Loucy (cell line): ENCODE measurements around the gene SELENBP1.

Source experiments
- EZH2phosphoT487 ChIP-seq: fragments of 200-600 bp; IDR thresholded peaks from 2 replicates; pipeline ENCODE4 v1.6.1; 2018; ENCODE audit warnings: antibody characterized with exemption, mild to moderate bottlenecking, moderate library complexity, borderline replicate concordance
- TF ChIP-seq, protein P1 (sequence below): fragments of 200-600 bp; sonication (generic); conservative IDR thresholded peaks from 2 replicates; pipeline ENCODE4 v1.5.1; 2014; ENCODE audit warnings: mild to moderate bottlenecking, antibody characterized with exemption, low read length

DNA sequence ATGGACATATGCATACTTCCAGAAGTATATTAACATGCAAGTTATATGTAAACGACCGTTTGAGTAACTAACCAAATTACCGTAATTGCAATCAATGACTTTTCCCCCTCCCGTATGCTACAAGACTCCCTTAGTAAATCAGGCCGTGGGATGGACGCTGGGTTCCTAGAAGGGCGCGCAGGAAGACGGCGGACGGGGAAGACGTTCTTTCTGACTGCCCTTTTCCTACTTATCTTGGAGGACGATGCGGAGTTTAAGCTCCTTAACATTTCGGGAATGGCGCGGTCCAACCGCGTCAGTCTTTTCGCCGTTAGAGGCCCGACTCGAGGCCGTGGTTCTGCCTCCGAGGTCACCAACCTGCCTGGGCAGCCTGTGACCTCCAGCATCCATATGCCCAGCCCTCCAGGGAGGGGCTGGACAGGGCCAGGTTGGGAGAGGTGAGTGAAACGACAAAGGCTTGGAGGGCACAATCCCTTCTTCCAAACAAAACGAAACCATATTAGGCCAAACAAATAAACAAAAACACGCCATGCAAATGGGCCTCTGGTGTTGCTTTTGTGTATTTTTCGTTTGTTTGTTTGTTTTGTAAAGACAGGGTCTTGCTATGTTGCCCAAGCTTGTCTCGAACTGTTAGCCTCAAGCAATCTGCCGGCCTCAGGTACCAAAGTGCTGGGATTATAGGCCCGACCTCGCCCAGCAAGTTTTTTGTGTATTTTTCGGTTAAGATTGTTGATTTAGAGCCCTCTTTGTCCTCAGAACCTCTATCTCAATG is 44.4 kb downstream of the SELENBP1 start:
- TF ChIP-seq, protein P1, sequence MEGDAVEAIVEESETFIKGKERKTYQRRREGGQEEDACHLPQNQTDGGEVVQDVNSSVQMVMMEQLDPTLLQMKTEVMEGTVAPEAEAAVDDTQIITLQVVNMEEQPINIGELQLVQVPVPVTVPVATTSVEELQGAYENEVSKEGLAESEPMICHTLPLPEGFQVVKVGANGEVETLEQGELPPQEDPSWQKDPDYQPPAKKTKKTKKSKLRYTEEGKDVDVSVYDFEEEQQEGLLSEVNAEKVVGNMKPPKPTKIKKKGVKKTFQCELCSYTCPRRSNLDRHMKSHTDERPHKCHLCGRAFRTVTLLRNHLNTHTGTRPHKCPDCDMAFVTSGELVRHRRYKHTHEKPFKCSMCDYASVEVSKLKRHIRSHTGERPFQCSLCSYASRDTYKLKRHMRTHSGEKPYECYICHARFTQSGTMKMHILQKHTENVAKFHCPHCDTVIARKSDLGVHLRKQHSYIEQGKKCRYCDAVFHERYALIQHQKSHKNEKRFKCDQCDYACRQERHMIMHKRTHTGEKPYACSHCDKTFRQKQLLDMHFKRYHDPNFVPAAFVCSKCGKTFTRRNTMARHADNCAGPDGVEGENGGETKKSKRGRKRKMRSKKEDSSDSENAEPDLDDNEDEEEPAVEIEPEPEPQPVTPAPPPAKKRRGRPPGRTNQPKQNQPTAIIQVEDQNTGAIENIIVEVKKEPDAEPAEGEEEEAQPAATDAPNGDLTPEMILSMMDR, result no peak
- no peak for TF ChIP-seq EZH2phosphoT487
